Measurements from ENCODE around the gene NANOS1. TPM values are rescaled to one million over a fixed set of nuclear protein-coding genes. Genes with fewer than 3 reads are reported as not detected.
"Not testable (repeated sequence)": the region's sequence is repeated elsewhere in the genome, so short reads cannot be mapped to it uniquely, and the experiment has no call there.

Gene NANOS1
- total and polyA plus RNA-seq, 2 of the 8 experiments (the other 6 are each of a cell fraction or from before 2014, with no cell fraction given) = 3.1 to 3.9 TPM

- TF ChIP-seq SIRT6 (IDR thresholded peaks at IDR 0.05; ENCODE audit: low read length) (no peak), ASH2L (IDR thresholded peaks at IDR 0.05; ENCODE audit: low read length) (no peak), NANOG (IDR thresholded peaks at IDR 0.05; ENCODE audit: insufficient read depth, low read depth, low read length, poor library complexity, severe bottlenecking) (no peak)
Observed at GRCh38 chr10:119026301-119027110, 3.0 kb upstream of the NANOS1 start (continued).

- POLR2A ChIA-PET (ENCODE audit: partially characterized antibody) = interaction anchor here (0.6 to 4.7 kb wide), 4 partner anchors 14 to 76 kb away, joined by 3 to 30 read pairs (median 6); partner anchors contain the start of genes DENND10 and EIF3A
Observed at GRCh38 chr10:119028445-119028899, 1.0 kb upstream of the NANOS1 start.

More at GRCh38 chr10:119028445-119028899, 1.0 kb upstream of the NANOS1 start:
- FAIRE-seq; H3K27ac ChIP-seq (ENCODE audit: low read depth, low read length); H3K23me2 ChIP-seq (ENCODE audit: low read depth, low read length); H2AK5ac ChIP-seq (ENCODE audit: low read depth, low read length); H3K36me3 ChIP-seq (ENCODE audit: control insufficient read depth in 2 of 4, insufficient read depth in 4 of 4, low read length in 3 of 4); H3K23ac ChIP-seq (ENCODE audit: insufficient read length); H2BK5ac ChIP-seq (ENCODE audit: low read depth, low read length); H3K14ac ChIP-seq (ENCODE audit: insufficient read length); H4K91ac ChIP-seq (replicated peaks; ENCODE audit: insufficient read length, low read length); H3K4ac ChIP-seq (replicated peaks; ENCODE audit: insufficient read length, low read depth, low read length); H2BK15ac ChIP-seq (ENCODE audit: low read length); H3K79me1 ChIP-seq (ENCODE audit: low read depth, low read length); H3K79me2 ChIP-seq (ENCODE audit: control insufficient read depth in 1 of 2, insufficient read depth in 2 of 2, low read length in 2 of 2); H3K9me3 ChIP-seq (ENCODE audit: insufficient read depth in 2 of 2, low read depth in 1 of 2, low read length in 1 of 2); H3K4me1 ChIP-seq (replicated peaks in 1 of 4; ENCODE audit: control insufficient read depth in 3 of 4, insufficient read depth in 4 of 4, low read length in 3 of 4); CTCF ChIA-PET (ENCODE audit: partially characterized antibody); H3K27me3 ChIP-seq (replicated peaks in 1 of 4; ENCODE audit: control insufficient read depth in 3 of 4, extremely low read depth in 1 of 4, insufficient read depth in 3 of 4, low read length in 3 of 4); DNase-seq (ENCODE audit: low read depth in 1 of 2, low spot score in 2 of 2); H4K20me1 ChIP-seq (replicated peaks in 1 of 2; ENCODE audit: control insufficient read depth in 1 of 2, insufficient read depth in 2 of 2, low read length in 2 of 2); H2BK20ac ChIP-seq (ENCODE audit: low read length); H2BK12ac ChIP-seq (ENCODE audit: low read depth, low read length); H2BK120ac ChIP-seq (replicated peaks; ENCODE audit: low read depth, low read length); H3K56ac ChIP-seq (replicated peaks; ENCODE audit: insufficient read length, low read depth, low read length); H4K5ac ChIP-seq (ENCODE audit: insufficient read length, low read depth, low read length); H3K18ac ChIP-seq (ENCODE audit: extremely low read depth, low read length): not testable (repeated sequence)
- Histone ChIP-seq H3K9ac (replicated peaks in 1 of 4; ENCODE audit: extremely low read depth in 1 of 4, low read depth in 3 of 4, low read length in 3 of 4) (0 out of 7 replicates have a peak overlapping the region, but pooled peaks of 1 of the 4 experiments have one; percentile 11), H3K4me3 (ENCODE audit: extremely low read depth in 1 of 4, insufficient read depth in 2 of 4, low read depth in 3 of 4, low read length in 4 of 4) (peak overlapping the region; percentile 33 to 59 (median 38); a peak in 5 of 8 replicates), H3K4me2 (ENCODE audit: insufficient read depth in 1 of 2, low read depth in 2 of 2, low read length in 2 of 2) (peak overlapping the region; percentile 68 to 75), H2AFZ (ENCODE audit: low read length) (peak overlapping the region; percentile 63; the same call in 1 of the 2 replicates), H4K8ac (ENCODE audit: extremely low read depth, insufficient read depth, low read length) (peak overlapping the region; percentile 86; the same call in 1 of the 2 replicates)
- 47% methylated on average over 10 of the region's 10 CpGs; no CpG with 5 or more reads in 1 of the 2 experiments for WGBS, 2 experiments (ENCODE audit: extremely low coverage in 1 of 2, insufficient coverage in 1 of 2, insufficient read length in 1 of 2, insufficient replicate concordance in 2 of 2, low coverage in 1 of 2, low lambda C conversion rate in 2 of 2, missing lambda C conversion rate in 1 of 2)
